Mammary epithelial cell (primary cell): ENCODE measurements around the gene ANKRD13D.

Experiments
- CTCF ChIP-seq, 2 donors: IDR thresholded peaks in 1 of 2; conservative IDR thresholded peaks in 1 of 2; 2 replicates each; pipeline ENCODE4 v1.5.1; 2011 to 2012; ENCODE audit warnings: inconsistent platforms in 2 of 2, low read length in 2 of 2, mild to moderate bottlenecking in 2 of 2, control low read depth in 1 of 2, low read depth in 1 of 2; ENCODE audit not compliant: insufficient read depth in 1 of 2; ENCODE audit errors: extremely low read depth in 1 of 2
- EZH2 ChIP-seq: IDR thresholded peaks from 2 replicates; pipeline ENCODE4 v1.6.1; 2012; ENCODE audit warnings: low read length, inconsistent platforms, borderline replicate concordance

GRCh38 chr11:67314218-67314617, 25.1 kb downstream of the ANKRD13D start:
- TF ChIP-seq EZH2 (no peak), CTCF (conservative IDR thresholded peaks at IDR 0.05 in 1 of 2, IDR thresholded peaks at IDR 0.05 in 1 of 2; ENCODE audit: extremely low read depth in 1 of 2, insufficient read depth in 1 of 2, low read depth in 1 of 2, low read length in 2 of 2) (no peak)
